H1 (cell line): ENCODE data around the gene KRT78. TPM values are rescaled to one million over a fixed set of nuclear protein-coding genes. Genes with fewer than 3 reads are reported as not detected.

Source experiments
- CTCF ChIA-PET: fragments of 300-600 bp; sonication (Branson Sonifier 250); formaldehyde crosslinking; loops from one replicate; lab custom pipeline; 2021; ENCODE audit not compliant: partially characterized antibody; lab: Charles Lee
- POLR2A ChIA-PET: fragments of 300-600 bp; sonication (Branson Sonifier 250); formaldehyde crosslinking; loops from one replicate; lab custom pipeline; 2021; ENCODE audit warnings: inconsistent platforms; ENCODE audit not compliant: partially characterized antibody; lab: Charles Lee
- DNase-seq, 2 experiments: peaks; one replicate each; pipeline versions ENCODE4 v3.0.0 to v3.0.0-alpha.2; 2010 to 2022; ENCODE audit warnings: low spot score in 2 of 2, low read depth in 1 of 2, mixed read lengths in 1 of 2
- FAIRE-seq: peaks from 2 replicates; lab custom pipeline; 2011; peaks lifted over from hg19 to GRCh38; lab: Jason Lieb, UNC
- H2AFZ ChIP-seq: 2 replicates; pipeline ENCODE4 v1.8.1; 2012; ENCODE audit warnings: low read length, inconsistent platforms
- H2AK5ac ChIP-seq: 2 replicates; pipeline ENCODE4 v1.6.1; 2013; ENCODE audit warnings: low read depth, low read length
- H2BK120ac ChIP-seq: replicated peaks from 2 replicates; pipeline ENCODE3; 2013; ENCODE audit warnings: low read depth, low read length, inconsistent platforms
- H2BK12ac ChIP-seq: 2 replicates; pipeline ENCODE4 v1.6.1; 2013; ENCODE audit warnings: low read depth, low read length
- H2BK15ac ChIP-seq: 2 replicates; pipeline ENCODE4 v1.6.1; 2013; ENCODE audit warnings: low read length
- H2BK20ac ChIP-seq: 2 replicates; pipeline ENCODE4 v1.6.1; 2013; ENCODE audit warnings: low read length
- H2BK5ac ChIP-seq: 2 replicates; pipeline ENCODE4 v1.6.1; 2013; ENCODE audit warnings: low read depth, low read length
- H3K14ac ChIP-seq: 2 replicates; pipeline ENCODE4 v1.6.1; 2013; ENCODE audit warnings: inconsistent platforms; ENCODE audit not compliant: insufficient read length
- H3K18ac ChIP-seq: 2 replicates; pipeline ENCODE4 v1.6.1; 2013; ENCODE audit warnings: low read length; ENCODE audit errors: extremely low read depth
- H3K23ac ChIP-seq: 2 replicates; pipeline ENCODE4 v1.6.1; 2013; ENCODE audit warnings: inconsistent platforms; ENCODE audit not compliant: insufficient read length
- H3K23me2 ChIP-seq: 2 replicates; pipeline ENCODE4 v1.6.1; 2013; ENCODE audit warnings: low read depth, low read length
- H3K27ac ChIP-seq: 2 replicates; pipeline ENCODE4 v1.6.1; 2011; ENCODE audit warnings: low read depth, low read length, inconsistent platforms
- H3K27me3 ChIP-seq, 4 experiments: replicated peaks in 1 of 4; 1 replicate in 1 of 4; 2 replicates in 3 of 4; pipeline versions ENCODE4 v1.6.1 to v1.8.1; 2011 to 2013; ENCODE audit warnings: low read length in 3 of 4, mild to moderate bottlenecking in 3 of 4, inconsistent platforms in 2 of 4, mixed read lengths in 2 of 4, moderate library complexity in 1 of 4; ENCODE audit not compliant: control insufficient read depth in 3 of 4, insufficient read depth in 3 of 4; ENCODE audit errors: extremely low read depth in 1 of 4
- H3K36me3 ChIP-seq, 4 experiments: 2 replicates each; pipeline versions ENCODE4 v1.6.1 to v1.8.1; 2011 to 2013; ENCODE audit warnings: mild to moderate bottlenecking in 4 of 4, low read length in 3 of 4, moderate library complexity in 2 of 4, control low read depth in 1 of 4, inconsistent platforms in 1 of 4; ENCODE audit not compliant: insufficient read depth in 4 of 4, control insufficient read depth in 2 of 4
- H3K4ac ChIP-seq: replicated peaks from 2 replicates; pipeline ENCODE3; 2013; ENCODE audit warnings: low read length, low read depth, mixed read lengths, inconsistent platforms; ENCODE audit not compliant: insufficient read length
- H3K4me1 ChIP-seq, 4 experiments: replicated peaks in 1 of 4; 1 replicate in 1 of 4; 2 replicates in 3 of 4; pipeline versions ENCODE4 v1.6.1 to v1.8.1; 2011 to 2013; ENCODE audit warnings: low read length in 3 of 4, inconsistent platforms in 2 of 4, mixed read lengths in 1 of 4; ENCODE audit not compliant: insufficient read depth in 4 of 4, control insufficient read depth in 3 of 4
- H3K4me2 ChIP-seq, 2 experiments: 2 replicates each; pipeline versions ENCODE4 v1.6.1 to v1.8.1; 2011 to 2013; ENCODE audit warnings: low read depth in 2 of 2, low read length in 2 of 2, control low read depth in 1 of 2, inconsistent platforms in 1 of 2, mild to moderate bottlenecking in 1 of 2; ENCODE audit not compliant: insufficient read depth in 1 of 2
- H3K4me3 ChIP-seq, 4 experiments: fragments of 200-600, 300-600 bp in 1 of 4; sonication (generic), shearing (Covaris generic), sonication (Bioruptor Twin) in 1 of 4; 2 replicates each; pipeline versions ENCODE4 v1.5.1 to v1.8.1; 2011 to 2016; ENCODE audit warnings: low read length in 4 of 4, low read depth in 3 of 4, control low read depth in 2 of 4, inconsistent platforms in 2 of 4, mild to moderate bottlenecking in 2 of 4, mixed read lengths in 1 of 4, moderate library complexity in 1 of 4; ENCODE audit not compliant: insufficient read depth in 2 of 4; ENCODE audit errors: extremely low read depth in 1 of 4
- H3K56ac ChIP-seq: replicated peaks from 2 replicates; pipeline ENCODE3; 2013; ENCODE audit warnings: low read depth, mild to moderate bottlenecking, mixed read lengths, low read length, inconsistent platforms; ENCODE audit not compliant: insufficient read length
- H3K79me1 ChIP-seq: 2 replicates; pipeline ENCODE4 v1.6.1; 2013; ENCODE audit warnings: low read depth, low read length, control low read depth
- H3K79me2 ChIP-seq, 2 experiments: 2 replicates each; pipeline versions ENCODE4 v1.6.1 to v1.8.1; 2012 to 2013; ENCODE audit warnings: low read length in 2 of 2, mild to moderate bottlenecking in 2 of 2, inconsistent platforms in 1 of 2; ENCODE audit not compliant: insufficient read depth in 2 of 2, control insufficient read depth in 1 of 2
- H3K9ac ChIP-seq, 4 experiments: replicated peaks in 1 of 4; 1 replicate in 1 of 4; 2 replicates in 3 of 4; pipeline versions ENCODE4 v1.6.1 to v1.8.1; 2011 to 2013; ENCODE audit warnings: low read depth in 3 of 4, low read length in 3 of 4, control low read depth in 2 of 4, mild to moderate bottlenecking in 2 of 4, moderate library complexity in 2 of 4, inconsistent platforms in 1 of 4; ENCODE audit errors: extremely low read depth in 1 of 4
- H3K9me3 ChIP-seq, 2 experiments: 2 replicates each; pipeline versions ENCODE4 v1.6.1 to v1.8.1; 2012 to 2013; ENCODE audit warnings: mild to moderate bottlenecking in 2 of 2, moderate library complexity in 2 of 2, control low read depth in 1 of 2, inconsistent platforms in 1 of 2, low read depth in 1 of 2, low read length in 1 of 2, mixed read lengths in 1 of 2; ENCODE audit not compliant: insufficient read depth in 2 of 2
- H4K20me1 ChIP-seq, 2 experiments: replicated peaks in 1 of 2; 2 replicates each; pipeline versions ENCODE3 to v1.8.1; 2011 to 2013; ENCODE audit warnings: inconsistent platforms in 2 of 2, low read length in 2 of 2, mild to moderate bottlenecking in 1 of 2; ENCODE audit not compliant: insufficient read depth in 2 of 2, control insufficient read depth in 1 of 2
- H4K5ac ChIP-seq: 2 replicates; pipeline ENCODE4 v1.6.1; 2013; ENCODE audit warnings: low read length, low read depth, mixed read lengths, inconsistent platforms; ENCODE audit not compliant: insufficient read length
- H4K8ac ChIP-seq: 2 replicates; pipeline ENCODE4 v1.8.0; 2013; ENCODE audit warnings: mild to moderate bottlenecking, moderate library complexity, low read length, inconsistent platforms; ENCODE audit not compliant: insufficient read depth; ENCODE audit errors: extremely low read depth
- H4K91ac ChIP-seq: replicated peaks from 2 replicates; pipeline ENCODE3; 2013; ENCODE audit warnings: low read length, mixed read lengths, inconsistent platforms; ENCODE audit not compliant: insufficient read length
- BRCA1 ChIP-seq: IDR thresholded peaks from 2 replicates; pipeline ENCODE4 v1.6.1; 2012; ENCODE audit warnings: low read depth, low read length, improper control_type of control experiment
- CREB1 ChIP-seq: IDR thresholded peaks from 2 replicates; pipeline ENCODE4 v1.6.1; 2012; ENCODE audit warnings: inconsistent platforms
- HDAC2 ChIP-seq, 2 experiments: fragments of 300-600 bp in 1 of 2; sonication (generic) in 1 of 2; IDR thresholded peaks; 2 replicates each; pipeline ENCODE4 v1.6.1; 2011 to 2012; ENCODE audit warnings: low read depth in 2 of 2, low read length in 2 of 2, mild to moderate bottlenecking in 2 of 2, moderate library complexity in 2 of 2, borderline replicate concordance in 1 of 2, inconsistent platforms in 1 of 2
- POLR2AphosphoS5 ChIP-seq: IDR thresholded peaks from 2 replicates; pipeline ENCODE4 v1.6.1; 2011; ENCODE audit warnings: low read depth, low read length
- RAD21 ChIP-seq, 2 experiments: IDR thresholded peaks in 1 of 2; conservative IDR thresholded peaks in 1 of 2; 2 replicates each; pipeline ENCODE4 v1.6.1; 2011; ENCODE audit warnings: low read depth in 2 of 2, low read length in 2 of 2, improper control_type of control experiment in 1 of 2, inconsistent platforms in 1 of 2, mild to moderate bottlenecking in 1 of 2, moderate library complexity in 1 of 2
- WGBS, 2 experiments: shearing (Covaris generic) in 1 of 2; methylation state at CpG; one replicate each; pipeline versions ENCODE4 v1.1.6 to v1.1.7; 2013 to 2015; ENCODE audit warnings: low lambda C conversion rate in 2 of 2, mixed read lengths in 2 of 2, inconsistent platforms in 1 of 2, low coverage in 1 of 2, missing lambda C conversion rate in 1 of 2; ENCODE audit not compliant: insufficient replicate concordance in 2 of 2, insufficient coverage in 1 of 2, insufficient read length in 1 of 2; ENCODE audit errors: extremely low coverage in 1 of 2, missing lambda C conversion rate in 1 of 2; 5-methylcytosine and 5-hydroxymethylcytosine counted together
- polyA plus RNA-seq, 7 experiments: library from polyadenylated mRNA; depleted of rRNA in 3 of 7; stranded (reverse) in 5 of 7; unstranded in 2 of 7; fragments of >200 nt in 5 of 7; fragments of 200-250 nt in 2 of 7; gene quantifications; 1 replicate in 5 of 7; 2 replicates in 1 of 7; 4 replicates in 1 of 7; pipeline versions ENCODE4 v1.2.1 to v1.2.3, GENCODE V29; 2011 to 2013; ENCODE audit warnings: missing spikeins in 2 of 7, mixed read lengths in 2 of 7
- total RNA-seq: library from RNA; stranded (reverse); fragmentation: NEBNext Ultra II Directional; extraction: Animal tissue kit (Norgen Biotek cat#: 25700); gene quantifications from 2 replicates; pipeline ENCODE4 v1.2.1, GENCODE V29; 2021

Gene KRT78
- total and polyA plus RNA-seq, 2 of the 8 experiments (the other 6 are each of a cell fraction or from before 2014, with no cell fraction given): not detected

GRCh38 chr12:52812749-52813148, 36.0 kb downstream of the KRT78 start:
- H3K4me2 ChIP-seq: no peak overlapping the region
- H3K9me3 ChIP-seq: no peaks in the 10 kb centered on the region
- TF ChIP-seq RAD21 (IDR thresholded peaks at IDR 0.05 in 1 of 2, conservative IDR thresholded peaks at IDR 0.05 in 1 of 2; ENCODE audit: low read depth in 2 of 2, low read length in 2 of 2): no peak
- TF ChIP-seq CREB1: no peak
- no peak for TF ChIP-seq BRCA1
- TF ChIP-seq HDAC2 (IDR thresholded peaks at IDR 0.05; ENCODE audit: borderline replicate concordance in 1 of 2, low read depth in 2 of 2, low read length in 2 of 2): no peak
- no peak for TF ChIP-seq POLR2AphosphoS5
- H3K79me2 ChIP-seq: no peaks in the 10 kb centered on the region
- H3K14ac ChIP-seq: no peak overlapping the region
- no peak overlapping the region for H3K4ac ChIP-seq
- H3K4me1 ChIP-seq: no peaks in the 10 kb centered on the region
- no peaks in the 10 kb centered on the region for H4K20me1 ChIP-seq
- no peak overlapping the region for H4K8ac ChIP-seq
- ChIA-PET CTCF (interaction anchor here (0.5 to 1.6 kb wide), 11 partner anchors 15 to 533 kb away, joined by 3 to 5 read pairs (median 3); no protein-coding TSS in a partner anchor), POLR2A (interaction anchor here (0.5 kb wide), 1 partner anchor 61 kb away, joined by 3 read pairs; no protein-coding TSS in a partner anchor)
- no peak overlapping the region for H2BK20ac ChIP-seq
- H3K4me3 ChIP-seq: no peak overlapping the region
- WGBS, 2 experiments: 86% methylated on average over 3 of the region's 3 CpGs; no CpG with 5 or more reads in 1 of the 2 experiments
- H2AFZ ChIP-seq: no peak overlapping the region
- no peak overlapping the region for H3K18ac ChIP-seq
- H2BK12ac ChIP-seq: no peak overlapping the region
- H3K23ac ChIP-seq: no peak overlapping the region
- H3K56ac ChIP-seq: no peak overlapping the region
- H3K9ac ChIP-seq: no peak overlapping the region
- H3K79me1 ChIP-seq: no peaks in the 10 kb centered on the region
- no peak overlapping the region for H2BK5ac ChIP-seq
- DNase-seq (no peak), FAIRE-seq (no peak)
- H3K27ac ChIP-seq: no peak overlapping the region
- H2BK120ac ChIP-seq: no peak overlapping the region
- H4K5ac ChIP-seq: no peak overlapping the region
- H2AK5ac ChIP-seq: no peak overlapping the region
- no peak overlapping the region for H4K91ac ChIP-seq
- H3K27me3 ChIP-seq: no peaks in the 10 kb centered on the region
- H3K36me3 ChIP-seq: no peaks in the 10 kb centered on the region
- H2BK15ac ChIP-seq: no peak overlapping the region
- H3K23me2 ChIP-seq: no peaks in the 10 kb centered on the region
